Tibial nerve (tissue), 4 donors: ENCODE data around the gene RAB15. TPM values are rescaled to one million over a fixed set of nuclear protein-coding genes. Genes with fewer than 3 reads are reported as not detected.

Experiments used
- DNase-seq, 2 donors: peaks; one replicate each; pipeline ENCODE4 v3.0.0-alpha.2; 2019; ENCODE audit warnings: low spot score in 2 of 2
- H3K27ac ChIP-seq, 4 donors: fragments of 200-600 bp; sonication (generic) in 3 of 4; one replicate each; pipeline ENCODE4 v1.5.1; 2017 to 2019; ENCODE audit warnings: mild to moderate bottlenecking in 1 of 4
- H3K27me3 ChIP-seq, 2 donors: fragments of 200-600 bp; sonication (generic) in 1 of 2; one replicate each; pipeline versions ENCODE4 v1.5.1 to v1.6.0; 2017 to 2019
- H3K36me3 ChIP-seq, 3 donors: fragments of 200-600 bp; sonication (generic); one replicate each; pipeline ENCODE4 v1.5.1; 2018 to 2019
- H3K4me1 ChIP-seq, 4 donors: fragments of 200-600 bp; sonication (generic) in 3 of 4; one replicate each; pipeline ENCODE4 v1.5.1; 2017 to 2019
- H3K4me3 ChIP-seq, 4 donors: fragments of 200-600 bp; sonication (generic) in 3 of 4; one replicate each; pipeline ENCODE4 v1.5.1; 2017 to 2019; ENCODE audit warnings: mild to moderate bottlenecking in 1 of 4, moderate library complexity in 1 of 4
- H3K9me3 ChIP-seq, 4 donors: fragments of 200-600 bp; sonication (generic) in 3 of 4; one replicate each; pipeline ENCODE4 v1.5.1; 2017 to 2019
- EP300 ChIP-seq, 2 donors: sonication (generic); formaldehyde crosslinking; IDR thresholded peaks; one replicate each; pipeline ENCODE4 v1.6.1; 2017; ENCODE audit warnings: antibody characterized with exemption in 2 of 2, mild to moderate bottlenecking in 1 of 2
- POLR2A ChIP-seq, 2 donors: fragments of 450-650 bp; IDR thresholded peaks; one replicate each; pipeline ENCODE4 v1.6.1; 2017; ENCODE audit warnings: antibody characterized with exemption in 2 of 2, mild to moderate bottlenecking in 2 of 2, moderate library complexity in 2 of 2
- WGBS, 2 donors: methylation state at CpG; one replicate each; pipeline ENCODE4 v1.1.5; 2018; 5-methylcytosine and 5-hydroxymethylcytosine counted together
- total RNA-seq, 4 donors: library from RNA; depleted of rRNA; stranded (reverse); fragments of >200 nt; gene quantifications; one replicate each; pipeline ENCODE4 v1.1.0, GENCODE V29; 2016
- TF ChIP-seq, protein P1 (sequence below), 5 experiments: fragments of 200-600 bp in 3 of 5; fragments of 450-650 bp in 2 of 5; sonication (generic) in 3 of 5; IDR thresholded peaks; one replicate each; pipeline ENCODE4 v1.5.1; 2016 to 2019; ENCODE audit warnings: antibody characterized with exemption in 5 of 5, mild to moderate bottlenecking in 3 of 5, moderate library complexity in 2 of 5

The RAB15 gene
- total RNA-seq, 4 donors from 2014 or later, result 0.22 to 2.4 (median 0.42) TPM; not detected in 1

DNA sequence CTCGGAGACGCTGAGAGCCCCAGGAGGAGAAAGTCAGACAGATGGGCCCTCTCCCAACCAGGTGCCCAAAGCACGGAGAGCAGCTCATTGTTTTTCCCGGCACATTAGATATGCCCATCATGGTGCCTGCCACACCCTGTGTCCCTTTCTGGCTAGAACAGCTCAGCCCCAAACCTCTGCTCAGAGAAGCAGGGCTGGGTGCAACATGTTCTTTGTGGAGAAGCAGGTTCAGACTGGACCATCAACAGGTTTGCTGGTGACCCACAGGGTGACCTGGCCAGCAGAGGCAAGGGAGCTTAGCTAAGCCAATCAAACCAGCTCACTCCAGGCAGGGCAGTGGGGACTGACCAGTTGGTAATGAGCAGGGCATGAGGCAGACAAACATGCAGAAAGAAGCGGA lies 13.4 kb downstream of the RAB15 start:
- no peaks in the 10 kb centered on the region for H3K4me1 ChIP-seq
- peaks cover 0 to 27% (median 0%) of the 10 kb centered on the region in 3 donors for H3K36me3 ChIP-seq
- no peak overlapping the region for H3K4me3 ChIP-seq
- TF ChIP-seq POLR2A (IDR thresholded peaks at IDR 0.05) (no peak), EP300 (IDR thresholded peaks at IDR 0.05) (no peak)
- TF ChIP-seq, protein P1, sequence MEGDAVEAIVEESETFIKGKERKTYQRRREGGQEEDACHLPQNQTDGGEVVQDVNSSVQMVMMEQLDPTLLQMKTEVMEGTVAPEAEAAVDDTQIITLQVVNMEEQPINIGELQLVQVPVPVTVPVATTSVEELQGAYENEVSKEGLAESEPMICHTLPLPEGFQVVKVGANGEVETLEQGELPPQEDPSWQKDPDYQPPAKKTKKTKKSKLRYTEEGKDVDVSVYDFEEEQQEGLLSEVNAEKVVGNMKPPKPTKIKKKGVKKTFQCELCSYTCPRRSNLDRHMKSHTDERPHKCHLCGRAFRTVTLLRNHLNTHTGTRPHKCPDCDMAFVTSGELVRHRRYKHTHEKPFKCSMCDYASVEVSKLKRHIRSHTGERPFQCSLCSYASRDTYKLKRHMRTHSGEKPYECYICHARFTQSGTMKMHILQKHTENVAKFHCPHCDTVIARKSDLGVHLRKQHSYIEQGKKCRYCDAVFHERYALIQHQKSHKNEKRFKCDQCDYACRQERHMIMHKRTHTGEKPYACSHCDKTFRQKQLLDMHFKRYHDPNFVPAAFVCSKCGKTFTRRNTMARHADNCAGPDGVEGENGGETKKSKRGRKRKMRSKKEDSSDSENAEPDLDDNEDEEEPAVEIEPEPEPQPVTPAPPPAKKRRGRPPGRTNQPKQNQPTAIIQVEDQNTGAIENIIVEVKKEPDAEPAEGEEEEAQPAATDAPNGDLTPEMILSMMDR (IDR thresholded peaks at IDR 0.05), result no peak
- H3K27ac ChIP-seq, result no peak overlapping the region
- 80 to 98% methylated on average over 3 to 5 of the region's 5 CpGs for WGBS, 2 donors
- DNase-seq, result no peak
- no peaks in the 10 kb centered on the region for H3K9me3 ChIP-seq
- H3K27me3 ChIP-seq, result no peaks in the 10 kb centered on the region

DNA sequence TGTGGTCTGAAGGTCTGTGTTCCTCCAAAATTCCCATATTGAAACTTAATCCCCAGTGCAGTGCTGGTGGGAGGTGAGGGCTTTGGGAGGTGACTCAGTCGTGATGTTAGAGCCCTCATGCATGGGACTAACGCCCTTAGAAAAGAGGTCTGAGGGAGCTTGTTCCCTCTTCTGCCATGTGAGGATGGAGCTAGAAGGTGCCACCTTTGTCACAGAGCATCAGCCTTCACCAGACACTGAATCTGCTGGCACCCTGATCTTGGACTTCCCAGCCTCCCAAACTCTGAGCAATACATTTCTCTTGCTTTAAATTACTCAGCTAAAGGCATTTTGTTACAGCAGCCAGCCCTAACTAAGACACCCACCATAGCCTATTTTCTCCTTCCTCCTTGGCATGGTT lies 13.9 kb downstream of the RAB15 start:
- Histone ChIP-seq H3K36me3 (peaks cover 0 to 32% (median 0%) of the 10 kb centered on the region in 3 donors), H3K9me3 (no peaks in the 10 kb centered on the region), H3K27me3 (no peaks in the 10 kb centered on the region), H3K27ac (no peak overlapping the region), H3K4me3 (no peak overlapping the region), H3K4me1 (no peaks in the 10 kb centered on the region)
- no peak for TF ChIP-seq EP300 (IDR thresholded peaks at IDR 0.05)
- TF ChIP-seq POLR2A (IDR thresholded peaks at IDR 0.05), result no peak
- TF ChIP-seq, protein P1 (IDR thresholded peaks at IDR 0.05), result no peak
- no peak for DNase-seq
- 88 to 94% methylated on average over 2 of the region's 2 CpGs for WGBS, 2 donors

DNA sequence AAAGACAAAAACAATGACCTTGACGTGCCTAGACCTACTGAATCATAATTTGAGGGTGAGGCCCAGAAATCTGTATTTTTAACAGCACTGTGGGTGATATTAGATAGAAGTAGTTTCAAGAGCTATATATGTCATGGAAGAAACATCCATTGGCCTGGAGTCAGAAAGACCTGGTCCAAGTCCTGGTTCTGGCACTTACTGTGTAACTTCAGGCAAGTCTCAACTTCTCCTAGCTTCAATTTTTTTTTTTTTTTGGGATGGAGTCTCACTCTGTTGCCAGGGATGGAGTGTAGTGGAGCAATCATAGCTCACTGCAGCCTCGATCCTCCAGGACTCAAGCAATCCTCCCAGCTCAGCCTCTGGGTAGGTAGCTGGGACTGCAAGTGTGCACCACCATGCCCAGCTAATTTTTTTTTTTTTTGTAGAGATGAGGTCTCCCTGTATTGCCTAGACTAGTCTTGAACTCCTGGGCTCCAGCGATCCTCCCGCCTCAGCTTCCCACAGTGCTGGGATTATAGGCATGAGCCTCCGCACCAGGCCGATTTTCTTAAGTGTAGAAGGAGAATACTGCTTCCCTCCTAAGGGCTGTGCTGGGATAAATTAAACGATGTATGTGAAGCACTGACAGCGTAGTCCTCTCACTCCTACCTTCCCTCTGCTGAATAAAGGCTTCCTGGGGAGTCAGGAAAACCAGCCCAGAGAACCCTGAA lies 15.3 kb downstream of the RAB15 start:
- no peaks in the 10 kb centered on the region for H3K27me3 ChIP-seq
- 90% methylated on average over 8 of the region's 8 CpGs for WGBS, 2 donors
- no peak for TF ChIP-seq POLR2A (IDR thresholded peaks at IDR 0.05)
- TF ChIP-seq, protein P1 (IDR thresholded peaks at IDR 0.05), result no peak
- peaks cover 0 to 32% (median 0%) of the 10 kb centered on the region in 3 donors for H3K36me3 ChIP-seq
- H3K9me3 ChIP-seq, result no peaks in the 10 kb centered on the region
- no peak for DNase-seq
- no peaks in the 10 kb centered on the region for H3K4me1 ChIP-seq
- H3K4me3 ChIP-seq, result no peak overlapping the region
- no peak overlapping the region for H3K27ac ChIP-seq

DNA sequence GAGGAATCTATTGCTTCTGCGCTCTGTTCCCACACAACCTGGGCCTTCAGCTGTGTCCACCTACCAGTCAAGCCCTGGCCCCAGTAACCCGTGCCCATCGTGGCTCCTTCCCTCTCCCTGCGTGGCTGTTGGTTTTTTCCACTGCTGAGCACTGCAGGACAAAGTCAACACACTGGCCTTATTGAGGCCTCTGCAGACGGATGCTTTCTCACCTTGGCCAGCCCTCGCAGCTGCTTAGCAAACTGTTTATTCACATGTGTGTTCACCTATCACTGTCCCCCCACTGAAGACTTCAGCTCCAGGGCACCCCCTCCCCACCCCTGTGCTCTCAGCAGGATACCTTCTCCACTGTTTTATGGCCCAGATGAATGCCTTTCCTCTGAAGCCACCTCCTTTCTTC lies 16.8 kb downstream of the RAB15 start:
- TF ChIP-seq, protein P1 (IDR thresholded peaks at IDR 0.05), result no peak
- H3K4me3 ChIP-seq, result no peak overlapping the region
- H3K4me1 ChIP-seq, result no peaks in the 10 kb centered on the region
- H3K27ac ChIP-seq, result no peak overlapping the region
- H3K27me3 ChIP-seq, result no peaks in the 10 kb centered on the region
- DNase-seq, result no peak
- H3K9me3 ChIP-seq, result no peaks in the 10 kb centered on the region
- whole genome bisulfite sequencing, 2 donors, result 67 to 74% methylated on average over 6 of the region's 6 CpGs
- H3K36me3 ChIP-seq, result peaks cover 0 to 46% (median 0%) of the 10 kb centered on the region in 3 donors

DNA sequence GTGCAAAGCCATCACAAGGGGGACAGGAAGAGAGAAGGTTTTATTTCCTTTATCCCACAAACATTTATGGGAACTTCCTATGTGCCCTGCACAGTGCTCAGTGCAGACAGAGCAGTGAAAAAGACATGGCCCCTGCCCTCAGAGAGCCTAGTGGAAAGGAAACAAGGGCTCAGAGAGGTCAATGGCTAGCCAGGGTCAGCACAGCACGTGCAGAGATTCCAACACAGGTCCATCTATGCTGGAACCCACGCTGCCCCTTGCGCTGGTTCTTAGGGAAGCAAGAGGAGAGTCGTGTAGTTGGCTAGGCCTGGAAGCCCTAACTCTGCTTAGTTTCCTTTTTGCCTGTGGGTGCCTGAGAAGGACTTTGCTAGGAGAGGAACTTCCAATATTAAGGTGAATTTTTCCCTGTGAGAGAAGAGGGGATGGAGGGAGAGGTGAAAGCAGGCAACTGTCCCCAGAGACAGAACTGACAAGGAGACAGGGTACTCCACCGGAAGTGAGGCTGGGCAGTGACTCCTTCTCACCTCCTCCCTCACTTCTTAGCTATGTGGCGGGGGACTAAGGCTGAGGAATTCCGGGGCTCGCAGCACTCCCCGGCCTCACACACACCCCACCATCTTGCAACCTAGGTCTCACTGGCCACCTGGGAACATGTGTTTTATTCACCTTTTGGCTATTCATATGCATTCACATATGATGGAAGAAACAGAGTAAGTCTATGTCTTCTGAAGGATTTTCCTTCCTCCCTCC lies 17.5 kb downstream of the RAB15 start:
- Histone ChIP-seq H3K4me3 (no peak overlapping the region), H3K27ac (no peak overlapping the region), H3K4me1 (no peaks in the 10 kb centered on the region), H3K36me3 (peaks cover 0 to 52% (median 0%) of the 10 kb centered on the region in 3 donors), H3K9me3 (no peaks in the 10 kb centered on the region), H3K27me3 (no peaks in the 10 kb centered on the region)
- no peak for DNase-seq
- 79 to 85% methylated on average over 9 of the region's 9 CpGs for WGBS, 2 donors
- TF ChIP-seq POLR2A (IDR thresholded peaks at IDR 0.05) (no peak), EP300 (IDR thresholded peaks at IDR 0.05) (no peak)
- TF ChIP-seq, protein P1 (IDR thresholded peaks at IDR 0.05), result no peak
